Keratinocyte (primary cell): ENCODE data around the gene SLC12A3.

Experiments
- EZH2 ChIP-seq: IDR thresholded peaks from one replicate; pipeline ENCODE4 v1.6.1; 2012; ENCODE audit warnings: inconsistent platforms, mild to moderate bottlenecking, low read length, moderate library complexity
- TF ChIP-seq, protein P1 (sequence below), 3 experiments: IDR thresholded peaks in 1 of 3; conservative IDR thresholded peaks in 1 of 3; optimal IDR thresholded peaks in 1 of 3; 2 replicates in 2 of 3; 3 replicates in 1 of 3; pipeline versions ENCODE3 to v1.5.1; 2011; ENCODE audit warnings: low read length in 3 of 3, mild to moderate bottlenecking in 3 of 3, moderate library complexity in 2 of 3, control low read depth in 1 of 3, inconsistent platforms in 1 of 3; ENCODE audit not compliant: insufficient read depth in 2 of 3; ENCODE audit errors: extremely low read depth in 1 of 3

DNA sequence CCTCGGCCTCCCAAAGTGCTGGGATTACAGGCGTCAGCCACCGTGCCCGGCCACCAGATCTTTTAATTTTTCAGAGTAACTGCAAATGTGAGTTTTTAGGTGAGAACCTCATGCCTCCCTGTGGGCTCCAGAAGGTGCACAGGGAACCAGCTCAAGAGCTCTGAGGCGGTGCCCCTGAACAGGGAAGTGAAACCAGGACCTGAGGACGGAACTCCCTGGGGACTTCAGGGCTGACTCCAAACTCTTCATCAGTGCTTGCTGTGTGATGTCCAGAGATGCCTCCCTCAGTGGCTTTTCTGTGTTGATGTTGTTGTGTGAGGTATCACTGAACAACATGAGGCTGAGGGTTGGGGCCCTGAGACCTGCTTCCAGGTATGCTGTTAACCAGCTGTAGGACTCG is 23.8 kb downstream of the SLC12A3 start:
- TF ChIP-seq EZH2: no peak
- TF ChIP-seq, protein P1, sequence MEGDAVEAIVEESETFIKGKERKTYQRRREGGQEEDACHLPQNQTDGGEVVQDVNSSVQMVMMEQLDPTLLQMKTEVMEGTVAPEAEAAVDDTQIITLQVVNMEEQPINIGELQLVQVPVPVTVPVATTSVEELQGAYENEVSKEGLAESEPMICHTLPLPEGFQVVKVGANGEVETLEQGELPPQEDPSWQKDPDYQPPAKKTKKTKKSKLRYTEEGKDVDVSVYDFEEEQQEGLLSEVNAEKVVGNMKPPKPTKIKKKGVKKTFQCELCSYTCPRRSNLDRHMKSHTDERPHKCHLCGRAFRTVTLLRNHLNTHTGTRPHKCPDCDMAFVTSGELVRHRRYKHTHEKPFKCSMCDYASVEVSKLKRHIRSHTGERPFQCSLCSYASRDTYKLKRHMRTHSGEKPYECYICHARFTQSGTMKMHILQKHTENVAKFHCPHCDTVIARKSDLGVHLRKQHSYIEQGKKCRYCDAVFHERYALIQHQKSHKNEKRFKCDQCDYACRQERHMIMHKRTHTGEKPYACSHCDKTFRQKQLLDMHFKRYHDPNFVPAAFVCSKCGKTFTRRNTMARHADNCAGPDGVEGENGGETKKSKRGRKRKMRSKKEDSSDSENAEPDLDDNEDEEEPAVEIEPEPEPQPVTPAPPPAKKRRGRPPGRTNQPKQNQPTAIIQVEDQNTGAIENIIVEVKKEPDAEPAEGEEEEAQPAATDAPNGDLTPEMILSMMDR (optimal IDR thresholded peaks at IDR 0.05 in 1 of 3, IDR thresholded peaks at IDR 0.05 in 1 of 3, conservative IDR thresholded peaks at IDR 0.05 in 1 of 3; ENCODE audit: extremely low read depth in 1 of 3, insufficient read depth in 2 of 3, low read length in 3 of 3): no peak
